ENCODE data around the gene JMJD1C.
"Not testable (repeated sequence)": the region's sequence is repeated elsewhere in the genome, so short reads cannot be mapped to it uniquely, and the experiment has no call there.

JMJD1C gene

DNA sequence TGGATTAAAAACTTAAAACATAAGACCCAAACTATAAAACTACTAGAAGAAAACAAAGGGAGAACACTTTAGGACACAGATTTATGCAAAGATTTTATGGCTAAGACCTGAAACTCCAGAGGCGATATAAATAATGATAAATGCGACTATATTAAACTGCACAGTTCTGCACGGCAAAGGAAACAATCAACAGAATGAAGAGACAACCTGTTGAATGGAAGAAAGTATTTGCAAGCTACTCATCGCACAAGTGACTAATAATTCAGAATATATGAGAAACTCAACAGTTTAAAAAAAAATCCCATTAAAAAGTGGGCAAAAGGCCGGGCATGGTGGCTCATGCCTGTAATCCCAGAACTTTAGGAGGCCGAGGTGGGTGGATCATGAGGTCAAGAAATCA lies 73.6 kb downstream of the JMJD1C start:
- no peak for DNase-seq

DNA sequence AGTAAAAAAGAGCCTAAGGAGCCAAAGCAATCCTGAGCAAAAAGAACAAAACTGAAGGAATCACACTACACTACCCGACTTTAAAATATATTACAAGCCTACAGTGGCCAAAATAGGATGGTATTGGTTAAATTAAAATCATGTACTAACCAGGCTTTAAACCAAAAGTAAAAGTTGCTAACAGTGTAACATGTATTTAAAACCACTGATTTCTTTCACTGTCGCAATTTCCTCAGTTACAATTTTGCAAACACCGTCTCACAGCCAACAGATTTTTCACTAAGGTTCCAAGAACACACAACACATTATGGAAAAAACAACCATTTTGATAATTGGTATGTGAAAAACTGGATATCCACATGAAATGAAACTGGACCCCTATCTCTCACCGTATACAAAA lies 74.0 kb downstream of the JMJD1C start:
- peak; percentile 12 for DNase-seq

DNA sequence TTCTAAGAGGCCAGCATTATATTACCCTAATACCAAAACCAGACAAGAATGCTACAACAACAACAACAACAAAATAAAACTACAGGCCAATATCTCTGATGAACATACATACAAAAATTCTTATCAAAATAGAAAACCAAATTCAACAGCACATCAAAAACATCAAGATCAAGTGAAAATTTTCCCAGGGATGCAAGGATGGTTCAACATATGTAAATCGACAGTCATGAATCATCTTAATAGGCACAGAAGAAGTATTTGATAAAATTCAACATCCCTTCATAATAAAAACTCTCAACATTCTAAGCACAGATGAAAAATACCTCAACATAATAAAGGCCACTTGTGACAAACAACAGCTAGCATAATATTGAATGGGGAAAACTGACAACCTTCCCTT lies 75.3 kb downstream of the JMJD1C start:
- no peak for DNase-seq

DNA sequence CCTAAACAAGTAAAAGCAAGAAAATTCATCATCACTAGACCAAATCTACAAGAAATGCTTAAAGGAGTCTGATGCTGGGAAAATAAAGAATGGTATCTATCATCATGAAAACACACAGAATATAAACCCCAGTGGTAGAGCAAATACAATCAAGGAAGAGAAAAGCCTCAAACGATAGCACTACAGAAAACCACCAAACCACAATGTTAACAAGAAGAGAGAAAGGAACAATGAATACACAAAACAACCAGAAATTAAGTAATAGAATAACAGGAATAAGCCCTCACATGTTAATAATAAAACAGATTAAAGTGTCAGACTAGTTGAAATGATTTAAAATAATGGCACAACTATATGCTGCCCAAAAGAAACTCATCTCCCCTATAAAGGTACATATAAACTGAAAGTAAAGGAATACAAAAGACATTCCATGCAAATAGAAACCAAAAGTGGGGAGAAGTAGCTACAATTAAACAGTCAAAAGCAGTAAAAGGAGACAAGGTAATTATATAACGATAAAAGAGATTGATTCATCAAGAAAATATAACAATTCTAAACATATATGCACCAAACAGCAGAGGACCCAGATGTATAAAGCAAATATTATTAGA lies 77.3 kb downstream of the JMJD1C start:
- DNase-seq: peak; percentile 56

DNA sequence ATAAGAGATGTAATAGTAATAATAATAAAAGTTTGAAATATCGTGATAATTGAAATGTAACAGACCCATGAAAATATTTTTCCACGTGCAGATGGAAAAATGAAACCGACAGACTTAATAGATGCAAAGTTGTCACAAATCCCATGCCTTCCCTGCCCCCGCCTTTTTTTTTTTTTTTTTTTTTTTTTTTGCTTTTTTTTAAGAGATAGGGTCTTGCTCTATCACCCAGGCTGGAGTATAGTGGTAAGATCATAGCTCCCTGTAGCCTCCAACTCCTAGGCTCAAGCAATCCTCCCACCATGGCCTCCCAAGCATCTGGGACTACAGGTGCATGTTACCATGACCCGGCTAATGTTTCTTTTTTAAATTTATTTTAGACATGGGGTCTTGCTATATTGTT lies 80.5 kb downstream of the JMJD1C start:
- DNase-seq: no peak

DNA sequence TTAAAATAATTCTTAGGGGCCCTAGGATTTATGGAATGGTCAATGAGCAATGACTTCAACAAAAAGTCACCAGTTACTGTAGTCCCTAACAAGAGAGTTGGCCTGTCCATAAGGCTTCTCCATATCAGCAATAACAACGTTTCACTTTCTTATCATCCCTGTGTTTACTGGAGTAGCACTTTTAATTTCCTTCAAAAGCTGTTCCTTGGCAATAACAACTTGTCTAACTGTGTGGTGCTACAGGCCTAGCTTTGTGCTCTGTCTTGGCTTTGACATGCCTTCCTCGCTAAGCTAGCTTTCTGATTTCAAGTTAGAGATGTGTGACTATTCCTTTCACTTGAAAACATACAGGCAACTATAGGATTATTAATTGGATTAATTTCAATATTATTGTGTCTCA lies 81.1 kb downstream of the JMJD1C start:
- DNase-seq: no peak

DNA sequence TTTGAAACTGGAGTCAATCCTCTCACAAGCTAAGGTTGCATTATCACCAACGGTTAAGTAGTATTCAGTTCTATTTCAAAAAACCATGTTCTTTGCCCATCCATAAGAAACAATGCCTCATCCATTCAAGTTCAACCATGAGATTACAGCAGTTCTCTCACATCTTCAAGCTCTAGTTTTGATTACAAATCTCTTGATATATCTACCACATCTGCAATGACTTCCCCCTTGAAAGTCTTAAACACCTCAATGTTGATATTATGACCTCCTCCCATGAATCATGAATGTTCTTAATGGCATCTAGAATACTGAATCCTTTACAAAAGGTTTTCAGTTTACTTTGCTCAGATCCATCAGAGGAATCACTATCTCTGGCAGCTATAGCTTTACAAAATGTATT lies 81.8 kb downstream of the JMJD1C start:
- peak; percentile 3 for DNase-seq

DNA sequence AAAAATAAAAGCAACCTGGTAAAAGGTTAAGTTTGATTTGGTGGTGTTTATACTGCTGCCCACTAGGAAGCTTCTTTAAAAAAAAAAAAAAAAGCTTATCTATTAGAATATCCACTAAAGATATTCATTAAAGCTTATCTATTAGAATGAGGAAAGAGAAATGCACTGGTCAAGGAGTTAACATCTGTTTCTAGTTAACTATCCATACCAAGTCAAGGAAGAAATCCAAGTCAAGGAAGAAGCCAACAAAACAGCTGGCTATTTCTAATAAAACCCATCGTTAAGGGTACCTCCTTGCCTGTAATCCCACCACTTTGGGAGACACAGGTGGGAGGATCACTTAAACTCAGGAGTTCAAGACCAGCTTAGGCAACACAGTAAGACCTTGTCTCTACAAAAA lies 82.6 kb downstream of the JMJD1C start:
- DNase-seq: no peak

DNA sequence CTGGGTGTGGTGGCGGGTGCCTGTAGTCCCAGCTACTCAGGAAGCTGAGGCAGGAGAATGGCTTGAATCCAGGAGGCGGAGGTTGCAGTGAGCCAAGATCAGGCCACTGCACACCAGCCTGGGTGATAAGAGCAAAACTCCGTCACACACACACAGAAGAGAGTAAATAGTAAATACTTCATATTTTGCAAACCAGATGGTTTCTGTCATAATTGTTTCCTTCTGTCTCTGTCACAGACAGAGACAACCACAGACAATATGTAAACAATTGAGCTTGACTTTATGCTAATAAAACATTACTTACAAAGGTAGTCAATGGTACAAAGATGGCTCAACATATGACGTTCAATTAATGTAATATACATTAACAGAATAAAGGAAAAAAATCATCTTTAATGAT lies 83.7 kb downstream of the JMJD1C start:
- no peak for DNase-seq

DNA sequence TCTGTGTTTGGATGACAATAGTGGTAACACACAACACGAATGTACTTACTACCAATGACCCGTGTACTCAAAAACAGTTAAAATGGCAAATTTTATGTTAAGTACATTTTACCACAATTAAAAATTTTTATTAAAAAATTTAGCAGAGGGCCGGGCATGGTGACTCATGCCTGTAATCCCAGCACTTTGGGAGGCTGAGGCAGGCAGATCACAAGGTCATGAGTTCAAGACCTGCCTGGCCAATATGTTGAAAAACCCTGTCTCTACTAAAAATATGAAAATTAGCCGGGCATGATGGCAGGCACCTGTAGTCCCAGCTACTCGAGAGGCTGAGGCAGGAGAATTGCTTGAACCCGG lies 88.5 kb downstream of the JMJD1C start:
- DNase-seq: not testable (repeated sequence)

DNA sequence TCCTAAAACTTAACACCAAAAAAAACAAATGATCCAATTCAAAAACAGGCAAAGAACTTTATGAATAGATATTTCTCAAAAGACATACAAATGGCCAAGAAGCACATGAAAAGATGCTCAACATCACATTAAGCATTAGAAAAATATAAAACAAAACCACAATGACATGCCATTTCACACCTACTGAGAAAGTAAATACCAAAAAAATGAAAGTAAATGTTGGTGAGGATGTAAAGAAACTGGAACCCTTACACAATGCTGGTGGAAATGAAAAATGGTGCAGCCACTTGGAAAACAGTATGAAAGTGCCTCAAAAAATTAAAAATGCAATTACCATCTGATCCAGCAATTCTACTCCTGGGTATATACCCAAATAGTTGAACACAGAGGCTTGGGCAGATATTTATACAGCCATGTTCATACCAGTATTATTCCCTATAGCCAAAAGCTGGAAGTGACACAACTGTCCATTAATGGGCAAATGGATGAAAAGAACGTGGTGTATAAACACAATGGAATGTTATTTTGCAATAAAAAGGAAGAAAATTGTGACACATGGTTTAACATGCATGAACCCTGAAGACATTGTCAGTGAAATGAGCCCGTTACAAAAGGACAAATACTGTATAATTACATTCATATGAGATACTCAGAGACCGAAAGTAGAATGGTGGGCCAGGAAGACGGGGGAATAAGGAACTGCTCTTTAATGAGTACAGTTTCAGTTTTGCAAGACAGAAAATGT lies 89.0 kb downstream of the JMJD1C start:
- peak; percentile 87 for DNase-seq

DNA sequence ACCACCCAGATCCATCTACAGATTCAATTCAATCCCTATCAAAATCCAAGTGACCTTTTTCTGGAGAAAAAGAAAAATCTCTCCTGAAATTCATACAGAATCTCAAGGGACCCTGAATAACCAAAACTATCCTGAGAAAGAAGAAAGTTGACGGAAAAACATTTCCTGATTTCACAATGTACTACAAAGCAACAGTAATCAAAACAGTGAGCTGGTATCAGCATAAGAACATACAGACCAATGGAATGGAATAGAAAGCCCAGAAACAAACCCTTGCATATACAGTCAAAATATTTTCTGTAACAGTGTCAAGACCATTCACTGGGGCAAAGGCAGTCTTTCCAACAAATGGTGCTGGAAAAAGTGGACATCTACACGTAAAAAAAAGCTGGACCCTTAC lies 89.9 kb downstream of the JMJD1C start:
- DNase-seq: peak; percentile 2

DNA sequence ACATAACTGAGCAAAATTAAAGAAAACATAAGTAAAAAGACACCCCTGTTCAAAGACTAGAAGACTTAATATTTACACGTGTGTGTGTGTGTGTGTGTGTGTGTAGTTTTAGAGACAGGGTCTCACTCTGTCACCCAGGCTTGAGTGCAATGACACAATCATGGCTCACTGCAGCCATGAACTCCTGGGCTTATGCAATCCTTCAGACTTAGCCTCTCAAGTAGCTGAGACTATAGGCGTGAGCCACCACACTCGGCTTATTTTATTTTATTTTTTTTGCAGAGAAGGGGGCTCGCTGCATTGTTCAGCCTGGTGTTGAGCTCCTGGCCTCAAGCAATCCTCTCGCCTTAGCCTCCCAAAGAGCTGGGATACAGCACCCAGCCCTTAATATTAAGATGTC lies 90.3 kb downstream of the JMJD1C start:
- DNase-seq: no peak

DNA sequence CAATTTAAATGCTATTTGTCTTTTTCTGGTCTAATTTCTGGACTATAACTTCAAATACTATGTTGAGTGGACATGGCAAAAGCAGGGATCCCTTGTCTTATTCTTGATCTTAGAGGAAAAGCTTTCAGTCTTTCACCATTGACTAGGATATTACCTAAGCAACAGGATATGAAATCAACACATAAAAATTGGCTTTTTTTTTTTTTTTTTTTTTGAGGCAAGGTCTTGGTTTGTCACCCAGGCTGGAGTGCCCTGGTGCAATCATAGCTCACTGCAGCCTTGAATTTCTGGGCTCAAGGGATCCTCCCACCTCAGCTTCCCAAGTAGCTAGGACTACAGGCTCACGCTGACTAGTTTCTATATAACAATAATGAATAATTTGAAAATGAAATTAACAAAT lies 90.8 kb downstream of the JMJD1C start:
- DNase-seq: no peak

DNA sequence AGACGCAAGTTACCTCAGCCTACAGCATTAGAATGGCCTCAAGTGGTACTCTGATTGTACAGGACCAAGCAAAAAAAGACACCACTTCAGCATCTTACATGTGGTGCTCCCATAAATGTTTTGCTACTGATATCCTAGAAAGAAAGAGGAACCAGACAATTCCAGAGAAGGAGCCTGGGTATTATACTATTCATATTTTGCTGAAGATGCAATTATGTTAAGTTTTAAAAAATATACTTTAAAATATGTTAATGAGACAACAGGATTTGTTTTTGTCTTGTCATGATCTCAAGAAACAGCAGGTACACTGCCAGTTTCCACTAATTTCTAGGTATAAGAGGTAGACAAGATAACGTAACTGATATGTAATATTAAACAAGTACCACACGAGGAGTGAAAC lies 92.6 kb downstream of the JMJD1C start:
- DNase-seq: no peak

DNA sequence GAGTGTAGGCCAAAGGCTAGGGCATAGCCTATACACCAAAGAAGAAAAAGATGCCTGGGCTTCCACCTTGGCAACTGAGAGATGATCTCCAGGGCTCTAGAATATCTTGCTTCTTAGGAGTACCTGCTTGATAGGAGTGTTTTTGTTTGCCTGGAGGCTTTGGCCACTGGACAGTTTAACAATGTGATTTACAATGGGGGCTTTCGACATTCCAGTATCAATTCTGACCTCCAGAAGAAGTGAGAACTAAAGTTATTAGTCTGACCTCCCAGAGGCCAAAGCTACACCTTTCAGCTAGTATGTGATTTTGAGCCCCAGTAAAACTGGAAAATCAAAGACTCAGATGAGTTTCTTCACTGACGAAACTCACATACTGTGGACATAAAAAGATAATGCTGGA lies 96.1 kb downstream of the JMJD1C start:
- no peak for DNase-seq

DNA sequence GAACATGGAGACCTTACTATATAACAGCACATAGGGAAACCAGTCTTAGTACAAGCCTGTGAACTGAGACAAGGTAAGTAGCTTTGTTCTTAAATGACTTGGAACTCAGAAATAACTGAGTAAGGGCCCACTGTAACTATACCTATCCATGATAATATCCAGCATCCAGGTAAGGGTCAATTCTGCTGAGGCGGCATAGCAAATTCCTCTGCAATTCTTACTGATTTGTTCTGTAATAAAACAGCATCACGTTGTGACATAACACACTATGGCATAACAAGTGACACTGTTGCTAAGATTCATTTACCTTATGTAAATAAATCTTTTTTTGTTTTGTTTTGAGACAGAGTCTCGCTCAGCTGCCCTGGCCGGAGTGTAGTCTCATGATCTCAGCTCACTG lies 97.4 kb downstream of the JMJD1C start:
- no peak for DNase-seq

DNA sequence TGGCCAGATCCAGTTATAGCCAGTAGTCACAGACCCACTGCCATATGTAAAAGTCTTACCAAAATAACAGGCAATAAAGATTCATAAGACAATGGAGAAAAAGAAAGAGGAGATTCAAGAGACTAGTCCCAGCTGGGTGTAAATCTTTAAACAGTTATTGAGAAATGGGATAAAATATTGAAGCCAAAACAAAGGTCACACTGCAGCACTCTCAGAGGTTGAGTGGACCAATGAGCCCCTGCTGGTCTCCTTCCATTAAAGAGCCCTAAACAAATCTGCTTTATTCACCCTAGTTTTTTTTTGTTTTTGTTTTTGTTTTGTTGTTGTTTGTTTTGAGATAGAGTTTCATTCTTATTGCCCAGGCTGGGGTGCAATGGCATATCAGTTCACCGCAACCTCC lies 98.8 kb downstream of the JMJD1C start:
- no peak for DNase-seq

DNA sequence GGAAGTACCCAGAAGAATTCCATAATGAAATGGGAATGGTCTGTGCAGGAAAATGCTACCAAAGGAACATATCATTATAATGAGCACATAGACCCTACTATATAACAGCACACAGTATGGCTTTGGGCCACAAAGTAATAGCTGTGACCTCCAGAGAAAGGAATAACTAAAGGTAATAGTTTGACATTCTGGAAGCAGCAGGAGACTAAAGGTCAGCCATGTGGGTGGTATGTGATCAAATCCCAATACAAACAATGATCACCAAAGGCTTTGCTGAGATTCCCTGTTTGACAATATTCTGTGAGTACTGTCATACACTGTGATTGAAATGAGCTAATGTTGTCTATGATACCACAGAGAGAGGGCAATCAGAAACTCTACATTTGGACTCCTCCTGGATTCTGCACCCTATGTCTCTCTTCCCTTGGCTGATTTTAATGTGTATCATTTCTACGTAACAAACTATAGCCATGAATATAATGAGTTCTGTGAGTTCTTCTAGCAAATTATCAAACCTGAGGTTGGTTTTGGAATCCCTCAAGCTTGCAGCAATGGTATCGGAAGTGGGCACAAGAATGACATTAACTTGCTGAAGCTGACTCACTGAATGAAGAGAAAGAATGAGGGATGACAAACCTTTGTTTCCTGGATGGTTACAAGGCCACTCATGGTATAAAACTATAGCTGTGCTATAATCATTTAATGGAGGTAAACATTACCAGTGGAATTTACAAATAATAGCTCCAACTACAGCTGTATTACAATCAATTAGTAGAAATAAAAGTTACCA lies 99.6 kb downstream of the JMJD1C start:
- no peak for DNase-seq

DNA sequence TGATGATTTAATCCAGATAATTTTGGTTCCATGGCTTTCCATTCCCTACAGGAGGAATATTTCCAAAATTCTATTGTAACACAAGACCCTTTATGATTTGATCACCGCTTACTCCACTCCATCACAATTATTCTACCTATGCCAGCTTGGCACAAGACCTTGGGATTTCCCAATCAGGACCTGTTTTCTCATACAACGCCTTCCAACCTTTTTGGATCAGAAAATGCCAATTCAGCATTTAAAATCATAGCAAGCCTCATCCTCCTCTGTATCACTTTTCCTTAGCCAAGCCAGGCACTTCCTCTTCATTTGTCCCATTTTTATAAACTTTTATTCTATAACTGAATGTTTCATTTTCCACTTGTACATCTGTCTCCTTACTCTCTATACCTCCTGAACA lies 100.9 kb downstream of the JMJD1C start:
- no peak for DNase-seq

DNA sequence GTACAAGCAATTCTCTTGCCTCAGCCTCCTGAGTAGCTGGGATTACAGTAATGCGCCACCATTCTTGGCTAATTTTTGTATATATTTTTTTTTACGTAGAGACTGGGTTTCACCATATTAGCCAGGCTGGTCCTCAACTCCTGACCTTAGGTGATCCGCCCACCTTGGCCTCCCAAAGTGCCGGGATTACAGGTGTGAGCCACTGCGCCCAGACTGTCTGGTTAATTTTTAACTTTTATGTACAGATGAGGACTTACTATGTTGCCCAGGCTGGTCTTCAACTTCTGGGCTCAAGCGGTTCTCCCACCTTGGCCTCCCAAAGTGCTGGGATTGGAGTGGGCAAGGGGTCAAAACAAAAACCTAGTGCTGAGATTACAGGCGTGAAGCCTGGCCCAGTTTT lies 101.8 kb downstream of the JMJD1C start:
- no peak for DNase-seq

DNA sequence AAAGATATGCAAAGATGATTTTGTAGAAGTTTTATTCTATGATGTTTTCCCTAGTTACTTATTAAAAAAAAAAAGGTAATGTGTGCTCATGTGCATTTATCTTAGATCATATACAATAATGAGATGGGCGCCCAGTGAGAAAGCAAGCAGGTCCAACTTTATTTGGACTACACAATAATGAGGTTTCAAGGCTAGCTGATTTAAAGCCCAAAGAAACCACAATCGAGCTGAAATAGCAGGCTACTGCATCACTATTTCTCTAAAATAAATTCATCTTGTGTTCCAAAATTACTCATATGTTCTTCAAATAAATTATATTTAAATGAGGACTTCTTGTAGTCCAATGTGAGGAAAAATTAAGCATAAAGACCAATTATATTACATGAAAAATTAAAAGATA lies 110.1 kb downstream of the JMJD1C start:
- DNase-seq: no peak

DNA sequence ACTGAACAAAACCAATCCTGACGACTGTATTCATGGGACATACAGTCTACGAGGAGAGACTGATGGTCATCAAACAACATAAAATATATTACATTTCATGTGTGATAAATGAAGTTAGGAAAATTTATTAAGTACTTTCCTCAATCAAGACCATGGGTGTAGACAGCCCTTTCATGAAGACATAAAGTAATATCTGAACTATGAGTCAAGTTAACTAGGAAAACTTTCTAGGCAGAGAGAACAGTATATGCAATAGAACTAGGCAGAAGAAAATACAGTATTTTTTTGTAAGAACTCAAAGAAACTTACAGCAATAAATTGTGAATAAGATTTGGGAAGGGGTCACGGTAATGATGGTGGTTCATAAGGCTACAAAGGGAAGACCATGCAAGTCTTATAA lies 112.8 kb downstream of the JMJD1C start:
- no peak for DNase-seq

DNA sequence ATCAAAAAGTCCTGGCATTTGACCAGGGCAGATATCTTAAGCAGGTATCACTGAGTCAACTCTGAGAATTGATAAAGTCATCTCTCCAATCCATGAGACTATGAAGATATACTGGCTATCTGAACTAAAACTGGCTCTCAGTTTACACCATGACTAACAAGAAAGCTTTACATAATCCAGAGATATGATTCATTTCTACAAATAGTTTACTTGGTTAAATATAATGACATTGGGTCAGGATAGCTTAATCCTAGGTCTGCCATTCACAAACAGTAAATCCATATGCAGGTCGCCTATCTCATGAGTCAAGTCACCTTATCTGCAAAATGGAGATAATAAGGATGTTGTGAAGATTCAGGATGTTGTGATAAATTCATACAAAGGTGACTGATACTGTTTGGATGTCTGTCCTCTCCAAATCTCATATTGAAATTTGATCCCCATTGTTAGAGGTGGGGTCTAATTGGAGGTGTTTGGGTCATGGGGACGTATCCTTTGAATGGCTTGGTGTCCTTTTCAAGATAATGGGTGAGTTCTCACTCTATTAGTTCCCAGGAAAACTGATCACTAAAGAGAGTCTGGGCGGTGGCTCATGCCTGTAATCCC lies 117.4 kb downstream of the JMJD1C start:
- no peak for DNase-seq

All from MV-4-11 (cell line).